Peyer's patch (tissue), 4 donors: ENCODE results near the gene SLCO1B1.

Experiments used
- POLR2A ChIP-seq, 2 donors: fragments of 450-650 bp; IDR thresholded peaks; one replicate each; pipeline ENCODE4 v1.5.1; 2017; ENCODE audit warnings: antibody characterized with exemption in 2 of 2, mild to moderate bottlenecking in 2 of 2, moderate library complexity in 2 of 2
- TF ChIP-seq, protein P1 (sequence below), 6 experiments: fragments of 450-650 bp in 4 of 6; fragments of 200-600 bp in 2 of 6; sonication (generic) in 1 of 6; IDR thresholded peaks; one replicate each; pipeline ENCODE4 v1.5.1; 2017 to 2019; ENCODE audit warnings: antibody characterized with exemption in 6 of 6, mild to moderate bottlenecking in 3 of 6, moderate library complexity in 1 of 6

DNA sequence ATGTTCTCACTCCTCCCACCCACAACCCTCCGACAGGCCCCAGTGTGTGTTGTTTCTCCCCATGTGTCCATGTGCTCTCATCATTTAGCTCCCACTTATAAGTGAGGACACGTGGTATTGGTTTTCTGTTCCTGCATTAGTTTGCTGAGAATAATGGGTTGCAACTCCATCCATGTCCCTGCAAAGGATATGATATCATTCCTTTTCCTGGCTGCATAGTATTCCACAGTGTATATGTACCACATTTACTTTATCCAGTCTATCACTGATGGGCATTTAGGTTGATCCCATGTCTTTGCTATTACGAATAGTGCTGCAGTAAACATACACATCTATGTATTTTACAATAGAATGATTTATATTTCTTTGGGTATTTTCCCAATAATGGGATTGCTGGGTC is 126.2 kb downstream of the SLCO1B1 start:
- TF ChIP-seq, protein P1, sequence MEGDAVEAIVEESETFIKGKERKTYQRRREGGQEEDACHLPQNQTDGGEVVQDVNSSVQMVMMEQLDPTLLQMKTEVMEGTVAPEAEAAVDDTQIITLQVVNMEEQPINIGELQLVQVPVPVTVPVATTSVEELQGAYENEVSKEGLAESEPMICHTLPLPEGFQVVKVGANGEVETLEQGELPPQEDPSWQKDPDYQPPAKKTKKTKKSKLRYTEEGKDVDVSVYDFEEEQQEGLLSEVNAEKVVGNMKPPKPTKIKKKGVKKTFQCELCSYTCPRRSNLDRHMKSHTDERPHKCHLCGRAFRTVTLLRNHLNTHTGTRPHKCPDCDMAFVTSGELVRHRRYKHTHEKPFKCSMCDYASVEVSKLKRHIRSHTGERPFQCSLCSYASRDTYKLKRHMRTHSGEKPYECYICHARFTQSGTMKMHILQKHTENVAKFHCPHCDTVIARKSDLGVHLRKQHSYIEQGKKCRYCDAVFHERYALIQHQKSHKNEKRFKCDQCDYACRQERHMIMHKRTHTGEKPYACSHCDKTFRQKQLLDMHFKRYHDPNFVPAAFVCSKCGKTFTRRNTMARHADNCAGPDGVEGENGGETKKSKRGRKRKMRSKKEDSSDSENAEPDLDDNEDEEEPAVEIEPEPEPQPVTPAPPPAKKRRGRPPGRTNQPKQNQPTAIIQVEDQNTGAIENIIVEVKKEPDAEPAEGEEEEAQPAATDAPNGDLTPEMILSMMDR (IDR thresholded peaks at IDR 0.05) = no peak
- TF ChIP-seq POLR2A (IDR thresholded peaks at IDR 0.05) = no peak
